DND-41 (cell line): ENCODE data around the gene FAM171A2.

Source experiments
- ATAC-seq: fragments of 200-7000 bp; cut with Tn5 transposase; 3 replicates; pipeline ENCODE4 v1.9.1; 2021; ENCODE audit warnings: low read depth; ENCODE audit not compliant: insufficient read depth
- DNase-seq: peaks from one replicate; pipeline ENCODE4 v3.0.0-alpha.2; 2020
- H2AFZ ChIP-seq: 2 replicates; pipeline ENCODE4 v1.6.0; 2012; ENCODE audit warnings: low read depth, low read length
- H3K27ac ChIP-seq: 2 replicates; pipeline ENCODE4 v1.5.1; 2012; ENCODE audit warnings: low read length, inconsistent platforms
- H3K27me3 ChIP-seq: fragments of 200-600 bp; sonication (generic); 2 replicates; pipeline ENCODE4 v1.6.0; 2012; ENCODE audit warnings: low read length, mild to moderate bottlenecking, inconsistent platforms; ENCODE audit not compliant: insufficient read depth, poor library complexity
- H3K36me3 ChIP-seq: 2 replicates; pipeline ENCODE4 v1.5.1; 2012; ENCODE audit warnings: low read length, inconsistent platforms; ENCODE audit not compliant: insufficient read depth
- H3K4me1 ChIP-seq: 2 replicates; pipeline ENCODE4 v1.5.1; 2012; ENCODE audit warnings: mild to moderate bottlenecking, low read length; ENCODE audit not compliant: insufficient read depth
- H3K4me2 ChIP-seq: 2 replicates; pipeline ENCODE4 v1.6.0; 2012; ENCODE audit warnings: mild to moderate bottlenecking, moderate library complexity, low read length, inconsistent platforms; ENCODE audit not compliant: insufficient read depth
- H3K4me3 ChIP-seq, 2 experiments: fragments of 200-600 bp in 1 of 2; shearing (Covaris generic) in 1 of 2; 2 replicates each; pipeline ENCODE4 v1.5.1; 2012 to 2016; ENCODE audit warnings: inconsistent platforms in 2 of 2, low read length in 2 of 2, mild to moderate bottlenecking in 2 of 2, low read depth in 1 of 2, moderate library complexity in 1 of 2
- H3K79me2 ChIP-seq: 2 replicates; pipeline ENCODE4 v1.6.0; 2012; ENCODE audit warnings: low read length, inconsistent platforms; ENCODE audit not compliant: insufficient read depth
- H3K9ac ChIP-seq: 2 replicates; pipeline ENCODE4 v1.6.0; 2012; ENCODE audit warnings: low read depth, mild to moderate bottlenecking, inconsistent platforms, low read length, moderate library complexity
- H3K9me3 ChIP-seq: 2 replicates; pipeline ENCODE4 v1.5.1; 2012; ENCODE audit warnings: low read length, moderate library complexity, mild to moderate bottlenecking, inconsistent platforms; ENCODE audit not compliant: insufficient read depth, severe bottlenecking
- H4K20me1 ChIP-seq: 2 replicates; pipeline ENCODE4 v1.6.0; 2012; ENCODE audit warnings: low read length; ENCODE audit not compliant: insufficient read depth
- CTCF ChIP-seq: IDR thresholded peaks from 2 replicates; pipeline ENCODE4 v1.5.1; 2012; ENCODE audit warnings: borderline replicate concordance, low read length, moderate library complexity, mild to moderate bottlenecking; ENCODE audit not compliant: poor library complexity, severe bottlenecking; ENCODE audit errors: extremely low read depth
- EZH2 ChIP-seq: IDR thresholded peaks from 3 replicates; pipeline ENCODE4 v1.6.1; 2012; ENCODE audit warnings: borderline replicate concordance, low read depth, mild to moderate bottlenecking, moderate library complexity, low read length, inconsistent platforms; ENCODE audit not compliant: severe bottlenecking

The FAM171A2 gene

GRCh38 chr17:44363613-44364159, at the start of gene FAM171A2:
TSS of gene FAM171A2 (minus strand) at chr17:44363853. CDS start at chr17:44363714, 139 bp downstream.
- peak within 1 kb of the TSS; percentile 90 for H3K4me2 ChIP-seq
- ATAC-seq = peak; percentile 85
- peak; percentile 73 for TF ChIP-seq CTCF
- no peak for TF ChIP-seq EZH2
- peak within 1 kb of the TSS; percentile 86 for H2AFZ ChIP-seq
- peak within 1 kb of the TSS; percentile 74 to 79 for H3K4me3 ChIP-seq
- H3K27ac ChIP-seq = peak within 1 kb of the TSS; percentile 57
- H3K79me2 ChIP-seq = peaks cover 12% of the 10 kb centered on the region
- H4K20me1 ChIP-seq = peaks cover 33% of the 10 kb centered on the region
- no peaks in the 10 kb centered on the region for H3K36me3 ChIP-seq
- DNase-seq = peak; percentile 79
- H3K27me3 ChIP-seq = peaks cover 7% of the 10 kb centered on the region
- H3K9ac ChIP-seq = peak within 1 kb of the TSS; percentile 88
- peaks cover 16% of the 10 kb centered on the region for H3K4me1 ChIP-seq
- no peaks in the 10 kb centered on the region for H3K9me3 ChIP-seq

GRCh38 chr17:44409309-44410028, 45.8 kb upstream of the FAM171A2 start:
- no peak for DNase-seq
- TF ChIP-seq EZH2 = no peak
- TF ChIP-seq CTCF = peak; percentile 25
- no peaks in the 10 kb centered on the region for H4K20me1 ChIP-seq
- no peaks in the 10 kb centered on the region for H3K27me3 ChIP-seq
- peaks cover 21% of the 10 kb centered on the region for H3K36me3 ChIP-seq
- no peaks in the 10 kb centered on the region for H3K4me1 ChIP-seq
- no peak overlapping the region for H3K4me2 ChIP-seq
- no peak overlapping the region for H3K4me3 ChIP-seq
- H2AFZ ChIP-seq = no peak overlapping the region
- H3K79me2 ChIP-seq = no peaks in the 10 kb centered on the region
- no peak for ATAC-seq
- H3K9me3 ChIP-seq = no peaks in the 10 kb centered on the region
- no peak overlapping the region for H3K9ac ChIP-seq
- H3K27ac ChIP-seq = no peak overlapping the region

- Histone ChIP-seq H3K79me2 (no peaks in the 10 kb centered on the region), H4K20me1 (no peaks in the 10 kb centered on the region), H3K9ac (no peak overlapping the region), H3K4me3 (no peak overlapping the region), H3K4me2 (no peak overlapping the region), H3K9me3 (no peaks in the 10 kb centered on the region), H2AFZ (no peak overlapping the region), H3K4me1 (no peaks in the 10 kb centered on the region), H3K36me3 (peaks cover 24% of the 10 kb centered on the region), H3K27me3 (no peaks in the 10 kb centered on the region), H3K27ac (no peak overlapping the region)
- no peak for DNase-seq
- TF ChIP-seq CTCF = no peak
- TF ChIP-seq EZH2 = no peak
- no peak for ATAC-seq
Measured at GRCh38 chr17:44408786-44409185, 45.1 kb upstream of the FAM171A2 start.
